K562 (cell line): ENCODE results near the gene SOAT2. TPM values are rescaled to one million over a fixed set of nuclear protein-coding genes. Genes with fewer than 3 reads are reported as not detected.

Experiments
- BCOR ChIP-seq: fragments of 450-650 bp; IDR thresholded peaks from 2 replicates; pipeline ENCODE4 v1.6.1; 2016
- CHD2 ChIP-seq: IDR thresholded peaks from 2 replicates; pipeline ENCODE4 v1.6.1; 2011; ENCODE audit warnings: low read depth, low read length
- HMGN3 ChIP-seq: IDR thresholded peaks from 2 replicates; pipeline ENCODE4 v1.6.1; 2011; ENCODE audit warnings: borderline replicate concordance, low read depth, mild to moderate bottlenecking, mixed read lengths, low read length; ENCODE audit not compliant: insufficient read length; ENCODE audit errors: extremely low read depth
- L3MBTL2 ChIP-seq: fragments of 450-650 bp; IDR thresholded peaks from 2 replicates; pipeline ENCODE4 v1.6.1; 2016; ENCODE audit warnings: mild to moderate bottlenecking, moderate library complexity
- MTA3 ChIP-seq: fragments of 450-650 bp; formaldehyde crosslinking; IDR thresholded peaks from 2 replicates; pipeline ENCODE4 v1.6.1; 2017; ENCODE audit warnings: mild to moderate bottlenecking, borderline replicate concordance
- MYNN ChIP-seq, 2 experiments: sonication (generic); formaldehyde crosslinking in 1 of 2; IDR thresholded peaks; 2 replicates each; pipeline versions ENCODE4 v1.5.0 to v1.6.1; 2016 to 2020; ENCODE audit warnings: antibody characterized with exemption in 1 of 2, missing genetic modification reagents in 1 of 2
- RAD21 ChIP-seq, 2 experiments: fragments of 250-450 bp in 1 of 2; fragments of 450-650 bp in 1 of 2; sonication (Bioruptor Pico) in 1 of 2; formaldehyde crosslinking in 1 of 2; IDR thresholded peaks in 1 of 2; conservative IDR thresholded peaks in 1 of 2; 2 replicates each; pipeline versions ENCODE4 v1.4.0 to v1.8.0; 2020 to 2022; ENCODE audit warnings: mild to moderate bottlenecking in 2 of 2, moderate library complexity in 1 of 2
- SP1 ChIP-seq: sonication (generic); formaldehyde crosslinking; IDR thresholded peaks from 2 replicates; pipeline ENCODE4 v1.8.1; 2022; ENCODE audit warnings: mild to moderate bottlenecking, missing genetic modification reagents
- SRF ChIP-seq, 2 experiments: fragments of 250-450, 450-650 bp in 1 of 2; sonication (Bioruptor Pico) in 1 of 2; sonication (generic) in 1 of 2; formaldehyde crosslinking; IDR thresholded peaks; 2 replicates each; pipeline versions ENCODE4 v1.5.0 to v1.5.1; 2020 to 2022; ENCODE audit warnings: mild to moderate bottlenecking in 1 of 2, missing genetic modification reagents in 1 of 2
- WHSC1 ChIP-seq: IDR thresholded peaks from one replicate; pipeline ENCODE4 v1.6.1; 2012; ENCODE audit warnings: low read length, control low read depth, inconsistent platforms
- XRCC5 ChIP-seq: fragments of 200-400 bp; formaldehyde crosslinking; IDR thresholded peaks from 2 replicates; pipeline ENCODE4 v1.6.1; 2017; ENCODE audit warnings: low read depth, mild to moderate bottlenecking, low read length
- YY1 ChIP-seq, 3 experiments: IDR thresholded peaks; 2 replicates each; pipeline ENCODE4 v1.6.1; 2011; ENCODE audit warnings: low read length in 2 of 3, mild to moderate bottlenecking in 2 of 3, moderate library complexity in 2 of 3, borderline replicate concordance in 1 of 3, control low read depth in 1 of 3, low read depth in 1 of 3; ENCODE audit not compliant: insufficient read depth in 3 of 3, insufficient replicate concordance in 2 of 3, control insufficient read depth in 1 of 3, insufficient read length in 1 of 3; ENCODE audit errors: extremely low read depth in 1 of 3
- ZFP36 ChIP-seq: fragments of 150-350 bp; IDR thresholded peaks from 2 replicates; pipeline ENCODE4 v1.6.1; 2018; ENCODE audit warnings: low read length, low read depth; ENCODE audit not compliant: partially characterized antibody
- ZFPM2 ChIP-seq: fragments of 250-450 bp; sonication (Bioruptor Pico); IDR thresholded peaks from 2 replicates; pipeline ENCODE4 v1.5.1; 2022; ENCODE audit warnings: mild to moderate bottlenecking
- ZNF224 ChIP-seq: sonication (generic); formaldehyde crosslinking; IDR thresholded peaks from 2 replicates; pipeline ENCODE4 v1.8.0; 2022; ENCODE audit warnings: mild to moderate bottlenecking, missing genetic modification reagents
- ZNF445 ChIP-seq: fragments of 250-450 bp; sonication (Bioruptor Pico); IDR thresholded peaks from 2 replicates; pipeline ENCODE4 v1.4.0; 2020; ENCODE audit warnings: low read depth, mild to moderate bottlenecking, moderate library complexity
- ZNF696 ChIP-seq: fragments of 250-450 bp; sonication (Bioruptor Pico); conservative IDR thresholded peaks from 2 replicates; pipeline ENCODE4 v1.4.0; 2020; ENCODE audit warnings: mild to moderate bottlenecking, moderate library complexity
- ZNF76 ChIP-seq: fragments of 250-450 bp; sonication (Bioruptor Pico); IDR thresholded peaks from 2 replicates; pipeline ENCODE4 v1.4.0; 2020; ENCODE audit warnings: mild to moderate bottlenecking, moderate library complexity, borderline replicate concordance
- polyA plus RNA-seq, 8 experiments: library from polyadenylated mRNA; depleted of rRNA in 4 of 8; stranded (reverse) in 5 of 8; unstranded in 3 of 8; fragments of >200 nt; fragmentation: Nextera tagmentation in 2 of 8; fragmentation: Illumina TruSeq in 1 of 8; extraction: Ambion mirVana in 2 of 8; extraction: Trizol in 1 of 8; gene quantifications; 2 replicates each; pipeline versions ENCODE4 v1.2.1 to v1.2.3, GENCODE V29; 2011 to 2014; ENCODE audit warnings: inconsistent platforms in 1 of 8, missing spikeins in 1 of 8
- total RNA-seq, 7 experiments: library from RNA; depleted of rRNA in 6 of 7; stranded (reverse); fragments of >200 nt in 6 of 7; fragmentation: Illumina TruSeq in 2 of 7; extraction: Trizol in 2 of 7; gene quantifications; 2 replicates each; pipeline versions ENCODE4 v1.2.1 to v1.2.3, GENCODE V29; 2011 to 2021; ENCODE audit warnings: low replicate concordance in 1 of 7
- TF ChIP-seq, protein P1 (sequence below), 2 experiments: fragments of 450-650 bp in 1 of 2; sonication (generic) in 1 of 2; formaldehyde crosslinking in 1 of 2; IDR thresholded peaks in 1 of 2; conservative IDR thresholded peaks in 1 of 2; 2 replicates each; pipeline versions ENCODE4 v1.6.1 to v1.8.1; 2016 to 2023; ENCODE audit warnings: mild to moderate bottlenecking in 2 of 2, moderate library complexity in 2 of 2, inconsistent platforms in 1 of 2, missing genetic modification reagents in 1 of 2
- TF ChIP-seq, protein P2 (sequence below): sonication (generic); formaldehyde crosslinking; IDR thresholded peaks from 2 replicates; pipeline ENCODE4 v1.8.1; 2023; ENCODE audit warnings: missing genetic modification reagents, mild to moderate bottlenecking, borderline replicate concordance

The SOAT2 gene
- total and polyA plus RNA-seq, 9 of the 15 experiments (the other 6 are each of a cell fraction or from before 2014, with no cell fraction given), result 0.04 TPM; not detected in 8

DNA sequence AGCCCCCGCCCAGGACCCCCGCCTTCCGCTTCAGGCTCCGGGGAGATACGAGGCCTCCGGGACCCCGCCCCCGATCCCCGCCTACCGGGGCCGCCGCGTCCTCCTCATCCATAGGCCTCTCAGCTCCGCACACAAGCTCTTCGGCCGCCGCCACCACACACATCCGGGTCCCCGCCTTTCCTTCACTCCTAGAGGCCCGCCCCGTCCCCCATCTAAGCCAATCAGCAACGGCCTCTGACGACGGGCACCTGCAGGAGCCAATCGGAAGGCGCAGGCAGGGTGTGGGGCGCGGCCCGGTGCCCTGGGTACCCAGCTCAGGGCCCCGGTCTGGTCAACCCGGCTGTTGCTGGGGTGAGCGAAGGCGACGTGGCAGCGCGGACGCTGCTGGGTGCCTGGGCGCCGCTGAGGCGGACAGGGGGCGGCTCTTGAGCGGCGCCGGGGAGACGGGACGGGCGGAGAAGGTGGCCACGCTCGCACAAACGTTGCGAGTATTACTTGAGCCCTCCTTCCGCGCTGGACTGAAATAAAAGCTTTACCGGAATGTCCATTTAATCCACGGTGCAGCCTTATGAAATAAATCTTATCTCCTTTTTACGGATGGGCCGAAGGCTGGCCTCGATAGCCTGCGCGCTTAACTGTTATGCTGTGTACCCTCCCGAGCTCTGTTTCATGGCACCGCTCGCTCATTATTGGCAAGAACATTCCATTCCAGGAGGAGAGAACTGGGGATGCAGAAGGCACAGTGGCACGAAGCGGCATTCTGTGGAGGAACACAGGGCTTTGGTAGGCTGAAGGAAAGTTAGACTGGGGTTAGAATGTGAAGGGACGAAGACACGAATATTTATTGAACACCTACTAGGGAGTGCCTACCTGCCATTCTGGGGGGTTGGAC is 23.8 kb upstream of the SOAT2 start, which contains the start of gene SPRYD3 (continued):
- TF ChIP-seq CHD2 (peak; percentile 92), ZNF76 (CRISPR knock-in tag) (0 out of 2 replicates have a peak, but pooled peaks have one; percentile 53), MTA3 (peak; percentile 92), ZFP36 (no peak), WHSC1 (no peak), ZNF445 (CRISPR knock-in tag) (peak; percentile 44; the same call in 1 of the 2 replicates), ZNF224 (no peak), SRF (CRISPR knock-in tag; IDR thresholded peaks at IDR 0.05) (0 out of 4 replicates have a peak, but pooled peaks of 1 of the 2 experiments have one; percentile 18), HMGN3 (peak; percentile 77), RAD21 (CRISPR knock-in tag; conservative IDR thresholded peaks at IDR 0.05 in 1 of 2, IDR thresholded peaks at IDR 0.05 in 1 of 2) (no peak), SP1 (peak; percentile 87), YY1 (IDR thresholded peaks at IDR 0.05; ENCODE audit: borderline replicate concordance in 1 of 3, control insufficient read depth in 1 of 3, extremely low read depth in 1 of 3, insufficient read depth in 3 of 3, insufficient read length in 1 of 3, insufficient replicate concordance in 2 of 3, low read depth in 1 of 3, low read length in 2 of 3) (peak in 1 of 3 experiments; percentile 12), ZFPM2 (CRISPR knock-in tag) (no peak), MYNN (IDR thresholded peaks at IDR 0.05) (peak; percentile 66), MYNN (CRISPR knock-in tag; IDR thresholded peaks at IDR 0.05) (no peak), L3MBTL2 (peak; percentile 30; the same call in 1 of the 2 replicates), XRCC5 (0 out of 2 replicates have a peak, but pooled peaks have one; percentile 47), BCOR (no peak), ZNF696 (CRISPR knock-in tag) (no peak)
- TF ChIP-seq, protein P1, sequence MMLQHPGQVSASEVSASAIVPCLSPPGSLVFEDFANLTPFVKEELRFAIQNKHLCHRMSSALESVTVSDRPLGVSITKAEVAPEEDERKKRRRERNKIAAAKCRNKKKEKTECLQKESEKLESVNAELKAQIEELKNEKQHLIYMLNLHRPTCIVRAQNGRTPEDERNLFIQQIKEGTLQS (IDR thresholded peaks at IDR 0.05), result no peak
- TF ChIP-seq, protein P1 (CRISPR knock-in tag; conservative IDR thresholded peaks at IDR 0.05), result no peak; the same call in 1 of the 2 replicates
- TF ChIP-seq, protein P2, sequence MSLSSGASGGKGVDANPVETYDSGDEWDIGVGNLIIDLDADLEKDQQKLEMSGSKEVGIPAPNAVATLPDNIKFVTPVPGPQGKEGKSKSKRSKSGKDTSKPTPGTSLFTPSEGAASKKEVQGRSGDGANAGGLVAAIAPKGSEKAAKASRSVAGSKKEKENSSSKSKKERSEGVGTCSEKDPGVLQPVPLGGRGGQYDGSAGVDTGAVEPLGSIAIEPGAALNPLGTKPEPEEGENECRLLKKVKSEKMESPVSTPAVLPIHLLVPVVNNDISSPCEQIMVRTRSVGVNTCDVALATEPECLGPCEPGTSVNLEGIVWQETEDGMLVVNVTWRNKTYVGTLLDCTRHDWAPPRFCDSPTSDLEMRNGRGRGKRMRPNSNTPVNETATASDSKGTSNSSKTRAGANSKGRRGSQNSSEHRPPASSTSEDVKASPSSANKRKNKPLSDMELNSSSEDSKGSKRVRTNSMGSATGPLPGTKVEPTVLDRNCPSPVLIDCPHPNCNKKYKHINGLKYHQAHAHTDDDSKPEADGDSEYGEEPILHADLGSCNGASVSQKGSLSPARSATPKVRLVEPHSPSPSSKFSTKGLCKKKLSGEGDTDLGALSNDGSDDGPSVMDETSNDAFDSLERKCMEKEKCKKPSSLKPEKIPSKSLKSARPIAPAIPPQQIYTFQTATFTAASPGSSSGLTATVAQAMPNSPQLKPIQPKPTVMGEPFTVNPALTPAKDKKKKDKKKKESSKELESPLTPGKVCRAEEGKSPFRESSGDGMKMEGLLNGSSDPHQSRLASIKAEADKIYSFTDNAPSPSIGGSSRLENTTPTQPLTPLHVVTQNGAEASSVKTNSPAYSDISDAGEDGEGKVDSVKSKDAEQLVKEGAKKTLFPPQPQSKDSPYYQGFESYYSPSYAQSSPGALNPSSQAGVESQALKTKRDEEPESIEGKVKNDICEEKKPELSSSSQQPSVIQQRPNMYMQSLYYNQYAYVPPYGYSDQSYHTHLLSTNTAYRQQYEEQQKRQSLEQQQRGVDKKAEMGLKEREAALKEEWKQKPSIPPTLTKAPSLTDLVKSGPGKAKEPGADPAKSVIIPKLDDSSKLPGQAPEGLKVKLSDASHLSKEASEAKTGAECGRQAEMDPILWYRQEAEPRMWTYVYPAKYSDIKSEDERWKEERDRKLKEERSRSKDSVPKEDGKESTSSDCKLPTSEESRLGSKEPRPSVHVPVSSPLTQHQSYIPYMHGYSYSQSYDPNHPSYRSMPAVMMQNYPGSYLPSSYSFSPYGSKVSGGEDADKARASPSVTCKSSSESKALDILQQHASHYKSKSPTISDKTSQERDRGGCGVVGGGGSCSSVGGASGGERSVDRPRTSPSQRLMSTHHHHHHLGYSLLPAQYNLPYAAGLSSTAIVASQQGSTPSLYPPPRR (CRISPR knock-in tag), result 0 out of 2 replicates have a peak, but pooled peaks have one; percentile 26
